SK-N-SH treated with all-trans-retinoic acid at 6 μM for 48 hours (cell line): ENCODE data around the gene PPP2R3B.
"Not testable (repeated sequence)": the region's sequence is repeated elsewhere in the genome, so short reads cannot be mapped to it uniquely, and the experiment has no call there.

Source experiments
- ISL1 ChIP-seq: fragments of 250-450 bp; sonication (Bioruptor Pico); IDR thresholded peaks from 2 replicates; pipeline ENCODE4 v2.1.2; 2022; ENCODE audit warnings: mild to moderate bottlenecking, moderate library complexity
- TF ChIP-seq, protein P1 (sequence below): fragments of 250-450 bp; sonication (Bioruptor Pico); IDR thresholded peaks from 2 replicates; pipeline ENCODE4 v1.5.1; 2020; ENCODE audit warnings: low read depth, mild to moderate bottlenecking, moderate library complexity

DNA sequence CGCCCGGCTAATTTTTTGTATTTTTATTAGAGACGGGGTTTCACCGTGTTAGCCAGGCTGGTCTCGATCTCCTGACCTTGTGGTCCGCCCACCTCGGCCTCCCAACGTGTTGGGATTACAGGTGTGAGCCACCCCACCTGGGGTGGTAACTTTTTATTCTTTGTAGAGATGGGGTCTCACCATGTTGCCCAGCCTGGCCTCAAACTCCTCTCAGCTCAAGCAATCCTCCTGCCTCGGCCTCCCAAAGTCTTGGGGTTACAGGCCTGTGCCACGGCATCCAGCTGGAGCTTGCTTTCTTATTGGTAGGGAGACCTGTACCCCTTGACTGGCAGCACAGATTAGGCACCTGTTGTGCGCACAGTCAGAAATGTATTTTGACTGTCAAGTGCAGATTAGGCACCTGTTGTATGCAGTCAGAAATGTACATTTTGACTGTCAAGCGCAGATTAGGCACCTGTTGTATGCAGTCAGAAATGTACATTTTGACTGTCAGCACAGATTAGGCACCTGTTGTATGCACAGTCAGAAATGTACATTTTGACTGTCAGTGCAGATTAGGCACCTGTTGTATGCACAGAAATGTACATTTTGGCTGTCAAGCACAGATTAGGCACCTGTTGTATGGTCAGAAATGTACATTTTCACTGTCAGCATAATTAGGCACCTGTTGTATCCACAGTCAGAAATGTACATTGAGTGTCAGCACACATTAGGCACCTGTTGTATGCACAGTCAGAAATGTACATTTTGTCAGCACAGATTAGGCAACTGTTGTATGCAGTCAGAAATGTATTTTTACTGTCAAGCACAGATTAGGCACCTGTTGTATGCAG is 80.7 kb downstream of the PPP2R3B start:
- not testable (repeated sequence) for TF ChIP-seq ISL1 (CRISPR knock-in tag)
- TF ChIP-seq, protein P1, sequence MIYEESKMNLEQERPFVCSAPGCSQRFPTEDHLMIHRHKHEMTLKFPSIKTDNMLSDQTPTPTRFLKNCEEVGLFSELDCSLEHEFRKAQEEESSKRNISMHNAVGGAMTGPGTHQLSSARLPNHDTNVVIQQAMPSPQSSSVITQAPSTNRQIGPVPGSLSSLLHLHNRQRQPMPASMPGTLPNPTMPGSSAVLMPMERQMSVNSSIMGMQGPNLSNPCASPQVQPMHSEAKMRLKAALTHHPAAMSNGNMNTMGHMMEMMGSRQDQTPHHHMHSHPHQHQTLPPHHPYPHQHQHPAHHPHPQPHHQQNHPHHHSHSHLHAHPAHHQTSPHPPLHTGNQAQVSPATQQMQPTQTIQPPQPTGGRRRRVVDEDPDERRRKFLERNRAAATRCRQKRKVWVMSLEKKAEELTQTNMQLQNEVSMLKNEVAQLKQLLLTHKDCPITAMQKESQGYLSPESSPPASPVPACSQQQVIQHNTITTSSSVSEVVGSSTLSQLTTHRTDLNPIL (CRISPR knock-in tag): not testable (repeated sequence)
